Raji (cell line): Measurements from ENCODE around the gene VRK3.
A peak's percentile ranks its signal among the peaks of the same experiment; 100 is the strongest.

ENCODE experiments used
- POLR2A ChIP-seq: IDR thresholded peaks from 2 replicates; pipeline ENCODE4 v1.6.1; 2011; ENCODE audit warnings: low read depth, low read length, control low read depth; ENCODE audit not compliant: insufficient read depth

The VRK3 gene

GRCh38 chr19:50025022-50025793, at the start of gene VRK3:
TSS of gene VRK3 (minus strand) at chr19:50025372. CDS start at chr19:50016162, 9,210 bp downstream.
- TF ChIP-seq POLR2A: peak; percentile 88

- TF ChIP-seq POLR2A: no peak
These were observed 42.4 kb upstream of the VRK3 start for GRCh38 chr19:50067575-50067974.

- no peak for TF ChIP-seq POLR2A
These were observed 40.8 kb upstream of the VRK3 start for GRCh38 chr19:50065938-50066337.

- no peak for TF ChIP-seq POLR2A
These were observed 36.5 kb upstream of the VRK3 start for GRCh38 chr19:50061650-50062049.

- no peak for TF ChIP-seq POLR2A
These were observed 34.9 kb upstream of the VRK3 start for GRCh38 chr19:50060107-50060506.

GRCh38 chr19:50059045-50059444, 33.9 kb upstream of the VRK3 start:
- no peak for TF ChIP-seq POLR2A

- TF ChIP-seq POLR2A: no peak
These were observed 33.3 kb upstream of the VRK3 start for GRCh38 chr19:50058425-50058824.

- no peak for TF ChIP-seq POLR2A
These were observed 27.9 kb upstream of the VRK3 start for GRCh38 chr19:50053119-50053518.

GRCh38 chr19:50051964-50052363, 26.8 kb upstream of the VRK3 start:
- no peak for TF ChIP-seq POLR2A

GRCh38 chr19:50050406-50051227, 25.4 kb upstream of the VRK3 start:
- peak; percentile 32; the same call in 1 of the 2 replicates for TF ChIP-seq POLR2A

- TF ChIP-seq POLR2A: no peak
These were observed 22.5 kb upstream of the VRK3 start for GRCh38 chr19:50047671-50048070.

GRCh38 chr19:50046649-50047503, 21.7 kb upstream of the VRK3 start:
- no peak for TF ChIP-seq POLR2A

- no peak for TF ChIP-seq POLR2A
These were observed 19.8 kb upstream of the VRK3 start for GRCh38 chr19:50044922-50045321.

GRCh38 chr19:50043967-50044366, 18.8 kb upstream of the VRK3 start:
- TF ChIP-seq POLR2A: no peak

- TF ChIP-seq POLR2A: no peak
These were observed 17.3 kb upstream of the VRK3 start for GRCh38 chr19:50042363-50043024.

- no peak for TF ChIP-seq POLR2A
These were observed 15.8 kb upstream of the VRK3 start for GRCh38 chr19:50040967-50041366.
